IPS-18c (cell line): Measurements from ENCODE around the gene DNASE1L1.

Source experiments
- H3K4me3 ChIP-seq: 2 replicates; pipeline ENCODE4 v1.7.0; 2013; ENCODE audit warnings: low read depth, mild to moderate bottlenecking, low read length, moderate library complexity; ENCODE audit not compliant: insufficient read depth
- H3K9me3 ChIP-seq: one replicate; pipeline ENCODE4 v1.6.1; 2013; ENCODE audit warnings: mild to moderate bottlenecking, low read length, moderate library complexity; ENCODE audit not compliant: control insufficient read depth, insufficient read depth

The DNASE1L1 gene

DNA sequence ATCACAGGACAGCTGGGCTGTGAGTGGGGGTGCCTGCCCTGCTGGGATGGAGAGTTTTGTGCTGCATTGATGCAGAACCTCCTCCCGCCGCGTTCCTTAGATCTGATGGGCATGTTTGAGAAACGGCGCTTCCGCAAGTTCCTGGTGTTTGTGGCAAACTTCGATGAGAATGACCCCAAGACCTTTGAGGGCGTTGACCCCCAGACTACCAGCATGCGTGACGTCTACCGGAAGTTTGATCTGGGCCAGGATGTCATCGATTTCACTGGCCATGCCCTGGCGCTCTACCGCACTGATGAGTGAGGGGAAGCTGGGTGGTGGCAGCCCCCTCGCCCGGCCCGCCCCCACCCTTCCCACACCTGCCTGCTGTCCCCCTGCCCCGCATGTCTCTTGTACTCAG lies 30.8 kb upstream of the DNASE1L1 start:
- peaks cover 8% of the 10 kb centered on the region for H3K9me3 ChIP-seq
- H3K4me3 ChIP-seq: no peak overlapping the region

DNA sequence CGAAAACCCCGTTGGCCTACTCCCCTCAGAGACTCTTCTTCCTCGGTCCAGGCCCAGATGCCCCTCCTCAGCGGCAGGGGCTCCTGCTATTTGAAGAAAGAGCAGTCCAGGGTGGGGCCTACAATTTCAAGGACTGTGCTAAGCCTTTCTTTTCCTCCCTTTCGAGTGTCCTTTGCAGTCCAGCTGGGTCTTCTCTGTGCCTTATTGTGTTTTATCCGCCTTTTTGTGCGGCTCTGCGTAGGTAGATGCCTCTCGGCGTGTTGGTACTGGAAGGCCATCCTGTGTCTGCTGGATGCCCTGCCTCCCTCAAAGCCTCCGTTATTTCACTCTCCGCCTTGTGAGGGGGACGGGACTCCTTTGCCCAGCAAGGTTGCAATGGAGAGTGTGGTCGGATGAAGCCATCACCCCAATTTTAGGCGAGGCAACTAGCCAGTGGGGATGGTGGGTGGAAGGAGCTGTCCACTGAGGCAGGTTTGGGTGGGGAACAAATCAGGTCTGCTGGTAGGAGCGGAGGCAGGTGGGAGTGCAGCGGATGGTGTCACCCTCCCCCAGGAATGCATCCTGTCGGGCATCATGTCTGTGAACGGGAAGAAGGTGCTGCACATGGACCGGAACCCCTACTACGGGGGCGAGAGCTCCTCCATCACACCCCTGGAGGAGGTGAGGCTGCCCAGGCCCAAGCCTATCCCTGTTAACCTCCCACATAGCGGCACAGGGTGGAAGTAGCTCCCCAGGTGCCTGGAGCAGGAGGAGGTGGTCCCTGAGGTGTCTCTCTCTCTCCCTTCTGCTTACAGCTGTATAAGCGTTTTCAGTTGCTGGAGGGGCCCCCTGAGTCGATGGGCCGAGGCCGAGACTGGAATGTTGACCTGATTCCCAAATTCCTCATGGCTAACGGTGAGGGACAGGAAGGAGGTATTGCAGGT lies 29.2 kb upstream of the DNASE1L1 start:
- peak overlapping the region; percentile 64 for H3K4me3 ChIP-seq
- H3K9me3 ChIP-seq: peaks cover 13% of the 10 kb centered on the region

DNA sequence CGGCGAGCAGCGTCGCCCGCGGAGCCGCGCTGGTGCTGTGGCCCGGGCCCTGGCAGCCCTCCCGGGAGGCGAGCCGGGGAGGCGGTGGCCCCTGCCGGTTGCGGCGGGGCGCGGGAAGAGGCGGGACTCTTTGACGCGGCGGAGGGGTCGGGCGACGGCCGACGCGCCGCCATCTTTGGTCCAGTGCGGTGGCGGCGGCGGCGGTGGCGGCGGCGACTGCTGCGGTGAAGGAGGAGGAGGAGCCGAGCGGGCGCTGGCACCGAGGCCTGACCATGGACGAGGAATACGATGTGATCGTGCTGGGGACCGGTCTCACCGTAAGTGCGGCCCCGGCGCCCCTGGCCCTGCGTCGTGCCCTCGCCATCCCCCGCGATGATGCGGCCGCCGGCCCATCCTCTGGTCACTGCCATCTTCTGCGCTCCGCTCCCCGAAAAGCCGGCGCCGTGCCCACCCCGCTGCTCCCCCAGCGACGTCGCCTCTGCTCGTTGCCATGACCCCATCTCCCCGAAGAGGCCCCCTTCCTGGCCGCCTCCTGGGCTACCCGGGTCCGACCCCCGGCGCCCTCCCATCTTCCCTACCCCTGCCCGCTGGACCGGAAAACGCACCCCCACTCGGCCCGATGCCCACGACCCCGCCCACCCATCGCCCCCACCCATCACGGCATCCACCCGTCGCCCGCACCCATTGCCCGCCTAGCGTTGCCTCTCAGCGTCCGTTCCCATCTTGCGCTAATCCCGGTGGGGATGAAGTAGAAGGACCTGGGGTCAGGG lies 28.1 kb upstream of the DNASE1L1 start, which contains the start of gene GDI1:
TSS of gene GDI1 (plus strand) at position 172 of the 770 bp plus-strand sequence. CDS start at position 273, 101 bp downstream.
- Histone ChIP-seq H3K4me3 (peak within 1 kb of the TSS; percentile 64), H3K9me3 (peaks cover 15% of the 10 kb centered on the region)

DNA sequence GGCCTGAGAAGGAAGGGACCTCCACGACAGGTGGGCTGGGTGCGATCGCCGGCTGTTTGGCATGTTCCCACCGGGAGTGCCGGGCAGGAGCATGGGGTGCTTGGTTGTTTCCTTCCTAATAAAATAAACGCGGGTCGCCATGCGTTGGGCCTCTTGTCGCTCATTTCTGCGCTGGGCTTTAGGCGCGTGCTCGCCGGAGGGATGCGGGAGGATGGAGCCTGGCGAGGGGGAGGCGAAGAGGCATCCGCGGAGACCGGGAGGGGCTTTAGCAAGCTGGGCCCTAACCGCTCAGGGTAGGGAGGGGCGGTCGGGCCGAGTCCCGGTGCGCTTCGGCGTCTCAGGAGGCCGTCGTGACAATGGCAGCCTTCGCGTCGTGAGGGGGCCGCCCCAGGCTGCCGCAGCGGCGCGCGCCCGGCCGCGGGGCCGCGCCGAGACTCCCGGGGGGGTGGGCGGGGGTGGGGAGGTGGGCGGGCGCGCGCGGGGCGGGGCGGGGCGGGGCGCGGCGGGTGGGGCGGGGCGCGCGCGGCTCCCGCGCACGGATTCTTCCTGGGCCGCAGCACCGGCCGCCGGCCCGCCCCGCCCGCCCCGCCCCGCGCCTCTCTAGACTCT lies 27.4 kb upstream of the DNASE1L1 start:
- H3K4me3 ChIP-seq: peak overlapping the region; percentile 64; the same call in 1 of the 2 replicates

DNA sequence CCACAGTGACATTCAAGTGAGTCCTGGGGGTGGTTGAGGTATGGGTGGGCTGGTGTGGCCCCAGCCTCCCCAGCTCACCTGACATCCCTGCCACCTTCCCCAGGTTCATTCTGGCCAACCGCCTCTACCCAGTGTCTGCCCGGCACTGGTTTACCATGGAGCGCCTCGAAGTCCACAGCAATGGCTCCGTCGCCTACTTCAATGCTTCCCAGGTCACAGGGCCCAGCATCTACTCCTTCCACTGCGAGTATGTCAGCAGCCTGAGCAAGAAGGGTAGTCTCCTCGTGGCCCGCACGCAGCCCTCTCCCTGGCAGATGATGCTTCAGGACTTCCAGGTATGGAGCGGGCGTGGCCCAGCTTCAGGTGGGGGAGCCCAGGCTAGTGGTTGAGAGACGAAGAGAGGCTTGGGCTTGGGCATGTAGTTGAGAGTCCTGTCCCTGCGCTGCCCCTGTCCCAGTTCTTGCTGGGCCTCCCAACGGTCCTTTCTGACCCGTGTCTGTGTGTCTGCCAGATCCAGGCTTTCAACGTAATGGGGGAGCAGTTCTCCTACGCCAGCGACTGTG lies 26.2 kb upstream of the DNASE1L1 start:
- H3K4me3 ChIP-seq: no peak overlapping the region
- peaks cover 13% of the 10 kb centered on the region for H3K9me3 ChIP-seq

More for the DNA sequence above, 27.4 kb upstream of the DNASE1L1 start:
- peaks cover 13% of the 10 kb centered on the region for H3K9me3 ChIP-seq

DNA sequence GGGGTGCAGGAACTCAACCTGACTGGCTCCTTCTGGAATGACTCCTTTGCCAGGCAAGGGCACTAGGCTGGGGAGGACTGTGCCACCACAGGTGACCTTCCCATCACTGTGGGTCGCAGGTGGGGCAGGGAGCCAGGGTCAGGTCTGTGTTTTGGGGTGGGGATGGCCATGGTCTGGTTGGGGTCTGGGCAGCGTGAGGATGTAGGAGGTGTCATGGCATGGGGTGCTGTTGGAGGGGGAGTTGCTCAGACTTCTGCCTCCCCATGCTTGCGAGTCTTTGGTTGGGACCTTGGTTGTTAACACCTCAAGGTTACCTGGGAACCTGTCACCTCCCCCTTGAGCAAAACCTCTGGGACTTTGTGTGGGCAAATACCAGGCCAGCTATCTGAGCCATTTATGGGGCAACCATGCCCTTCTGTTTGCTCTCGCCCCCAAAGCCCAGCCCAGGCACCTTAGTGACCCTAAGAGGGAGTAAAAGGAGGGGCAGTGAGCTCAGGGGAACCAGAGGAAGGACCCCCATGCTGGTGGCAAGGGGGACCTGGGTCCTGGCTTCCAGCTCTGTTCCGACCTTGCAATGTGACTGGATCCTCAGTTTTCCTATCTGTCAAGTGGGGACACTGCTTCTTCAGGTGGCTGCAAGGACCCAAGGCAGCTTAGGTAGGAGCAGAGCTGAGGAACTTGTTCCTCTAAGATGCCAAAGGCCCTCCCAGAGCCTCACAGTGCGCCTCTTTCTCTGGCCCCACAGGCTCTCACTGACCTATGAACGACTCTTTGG lies 25.5 kb upstream of the DNASE1L1 start:
- no peak overlapping the region for H3K4me3 ChIP-seq
- peaks cover 13% of the 10 kb centered on the region for H3K9me3 ChIP-seq

DNA sequence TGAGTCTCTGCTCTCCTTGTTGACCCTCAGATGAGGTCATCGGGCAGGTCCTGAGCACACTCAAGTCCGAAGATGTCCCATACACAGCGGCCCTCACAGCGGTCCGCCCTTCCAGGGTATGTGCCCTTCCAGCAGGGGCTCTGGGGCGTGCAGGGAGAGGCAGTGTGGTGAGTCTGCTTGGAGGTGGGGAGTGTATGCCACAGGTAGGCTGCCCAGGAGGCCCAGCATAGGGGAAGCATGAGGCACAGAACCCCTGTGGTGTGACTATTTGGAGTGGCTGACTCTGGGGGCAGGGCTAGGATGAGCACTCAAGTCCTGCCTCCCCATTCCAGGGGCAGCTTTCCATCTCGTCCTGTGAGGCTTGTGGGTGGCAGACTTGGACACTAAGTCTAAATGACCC lies 24.6 kb upstream of the DNASE1L1 start:
- H3K9me3 ChIP-seq: peaks cover 13% of the 10 kb centered on the region
- no peak overlapping the region for H3K4me3 ChIP-seq

DNA sequence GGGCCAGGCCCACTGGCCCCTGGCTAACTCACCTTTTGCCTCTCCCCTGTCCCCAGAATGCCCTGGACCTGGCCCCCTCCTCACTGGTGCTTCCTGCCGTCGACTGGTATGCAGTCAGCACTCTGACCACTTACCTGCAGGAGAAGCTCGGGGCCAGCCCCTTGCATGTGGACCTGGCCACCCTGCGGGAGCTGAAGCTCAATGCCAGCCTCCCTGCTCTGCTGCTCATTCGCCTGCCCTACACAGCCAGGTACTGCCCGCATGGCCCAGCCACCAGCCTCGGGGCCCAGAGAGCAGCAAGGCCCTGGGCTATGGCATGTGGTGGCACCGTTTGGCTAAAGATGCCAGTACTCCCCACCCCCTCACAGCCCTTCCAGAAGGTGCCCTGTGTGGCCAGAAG lies 23.2 kb upstream of the DNASE1L1 start:
- peaks cover 11% of the 10 kb centered on the region for H3K9me3 ChIP-seq
- no peak overlapping the region for H3K4me3 ChIP-seq

DNA sequence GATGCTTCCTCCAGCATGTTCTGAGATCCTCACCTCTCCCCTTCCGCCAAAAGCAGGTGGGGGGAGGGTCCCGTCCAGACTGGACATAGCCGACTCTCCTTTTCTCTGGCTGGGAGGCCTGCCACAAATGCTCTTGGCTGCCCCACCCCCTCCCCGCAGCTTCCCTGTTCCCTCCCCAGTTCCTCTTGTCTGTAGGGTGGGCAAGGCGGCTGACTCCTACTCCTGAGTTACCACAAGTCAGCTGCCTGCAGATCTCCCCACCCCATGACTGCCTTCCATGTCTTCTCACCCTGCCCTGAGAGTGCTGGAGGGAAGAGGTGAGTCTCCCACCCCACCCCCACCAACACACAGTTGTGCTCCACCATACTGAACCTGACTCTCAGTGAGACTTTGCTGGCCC lies 22.3 kb upstream of the DNASE1L1 start:
- Histone ChIP-seq H3K4me3 (no peak overlapping the region), H3K9me3 (peaks cover 11% of the 10 kb centered on the region)

DNA sequence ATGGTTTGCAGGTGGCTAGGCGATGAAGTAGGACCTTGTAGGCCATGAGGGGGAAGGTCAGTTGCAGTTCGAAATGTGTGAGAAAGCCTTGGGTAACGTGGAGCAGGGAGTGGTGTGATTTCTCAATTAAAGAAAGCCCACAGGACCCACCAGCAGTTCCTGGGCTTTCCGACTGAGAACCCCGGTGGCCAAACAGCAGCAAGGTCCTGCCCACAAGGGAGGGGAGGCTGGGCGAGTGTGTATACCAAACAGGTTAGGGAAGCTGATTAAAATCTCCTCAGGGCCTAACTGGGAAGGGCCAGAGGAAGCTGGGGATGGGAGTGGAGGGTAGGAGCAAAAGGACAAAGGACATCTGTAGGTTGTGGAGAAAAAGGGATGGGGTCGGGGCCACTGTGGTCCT lies 21.9 kb upstream of the DNASE1L1 start:
- Histone ChIP-seq H3K4me3 (no peak overlapping the region), H3K9me3 (peaks cover 11% of the 10 kb centered on the region)

DNA sequence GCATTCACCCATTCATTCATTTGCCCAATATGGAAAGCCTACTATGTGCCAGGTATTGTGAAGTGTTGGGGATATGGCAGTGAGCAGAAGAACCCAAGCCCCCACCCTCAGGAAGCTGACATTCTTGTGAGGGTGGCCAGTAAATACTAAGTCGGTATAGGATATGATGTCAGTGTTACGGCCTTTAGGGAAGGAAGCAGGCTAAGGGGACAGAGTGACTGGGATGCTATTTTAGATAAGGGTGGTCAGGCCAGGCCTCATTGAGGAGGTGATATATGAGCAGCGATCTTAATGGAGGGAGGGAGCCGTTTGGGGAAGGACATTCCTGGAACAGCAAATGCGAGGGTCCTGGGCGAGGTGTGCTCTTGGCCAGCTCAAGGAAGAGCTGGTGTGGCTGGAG lies 21.4 kb upstream of the DNASE1L1 start:
- Histone ChIP-seq H3K4me3 (no peak overlapping the region), H3K9me3 (peaks cover 11% of the 10 kb centered on the region)

DNA sequence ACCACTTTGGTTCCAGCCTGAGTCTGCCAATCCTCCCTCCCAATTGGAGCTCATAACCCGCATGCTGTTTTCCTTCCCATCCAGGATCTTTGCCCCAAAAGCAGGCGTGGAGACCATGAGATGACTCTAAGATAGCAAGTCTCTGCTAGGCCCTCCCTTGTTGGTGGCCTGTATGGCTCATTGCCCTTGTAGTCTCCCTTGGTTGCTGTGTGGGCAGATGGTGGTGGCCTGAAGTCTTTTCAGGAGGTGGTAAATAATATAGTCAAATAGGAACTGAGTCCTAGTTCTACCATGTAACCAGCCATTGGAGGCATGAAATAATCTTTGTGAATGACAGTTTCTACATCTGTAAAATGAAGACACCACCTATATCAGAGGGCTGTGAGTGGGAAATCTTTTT lies 20.7 kb upstream of the DNASE1L1 start:
- peaks cover 11% of the 10 kb centered on the region for H3K9me3 ChIP-seq
- H3K4me3 ChIP-seq: no peak overlapping the region

DNA sequence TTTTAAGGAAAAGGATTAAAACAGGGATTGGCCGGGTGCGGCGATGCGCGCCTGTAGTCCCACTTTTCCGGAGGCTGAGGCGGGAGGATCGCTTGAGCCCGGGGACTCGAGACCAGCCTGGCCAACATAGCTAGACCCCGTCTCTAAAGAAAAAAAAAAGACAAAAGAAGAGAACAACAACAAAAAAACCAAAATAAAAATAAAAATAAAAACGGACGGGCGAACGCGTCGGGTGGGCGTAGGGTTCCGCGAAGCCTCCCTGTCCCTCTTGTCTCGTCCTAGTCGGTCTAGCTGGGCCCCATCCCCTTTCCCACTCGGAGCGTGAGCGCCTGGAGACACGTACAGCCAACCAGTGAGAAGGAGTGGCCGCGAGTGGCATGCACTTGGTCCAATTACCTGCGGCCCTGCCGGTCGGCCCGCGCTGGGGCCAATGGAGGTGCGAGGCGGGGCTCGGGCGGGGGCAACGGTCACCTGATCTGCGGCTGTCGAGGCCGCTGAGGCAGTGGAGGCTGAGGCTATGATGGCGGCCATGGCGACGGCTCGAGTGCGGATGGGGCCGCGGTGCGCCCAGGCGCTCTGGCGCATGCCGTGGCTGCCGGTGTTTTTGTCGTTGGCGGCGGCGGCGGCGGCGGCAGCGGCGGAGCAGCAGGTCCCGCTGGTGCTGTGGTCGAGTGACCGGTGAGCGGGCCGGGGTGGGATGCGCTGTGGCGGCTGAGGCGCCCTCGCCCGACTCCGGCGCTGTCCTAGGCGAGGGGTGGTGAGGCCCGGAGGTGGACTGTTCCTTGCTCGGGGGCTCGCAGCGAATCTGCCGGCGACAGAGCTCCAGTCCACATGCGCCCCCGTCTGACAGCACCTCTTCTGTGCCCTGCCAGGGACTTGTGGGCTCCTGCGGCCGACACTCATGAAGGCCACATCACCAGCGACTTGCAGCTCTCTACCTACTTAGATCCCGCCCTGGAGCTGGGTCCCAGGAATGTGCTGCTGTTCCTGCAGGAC lies 19.4 kb upstream of the DNASE1L1 start, which contains the start of gene ATP6AP1:
TSS of gene ATP6AP1 (plus strand) at position 502 of the 996 bp plus-strand sequence. CDS start at position 518, 16 bp downstream.
- Histone ChIP-seq H3K4me3 (peak within 1 kb of the TSS; percentile 65), H3K9me3 (peaks cover 6% of the 10 kb centered on the region)

DNA sequence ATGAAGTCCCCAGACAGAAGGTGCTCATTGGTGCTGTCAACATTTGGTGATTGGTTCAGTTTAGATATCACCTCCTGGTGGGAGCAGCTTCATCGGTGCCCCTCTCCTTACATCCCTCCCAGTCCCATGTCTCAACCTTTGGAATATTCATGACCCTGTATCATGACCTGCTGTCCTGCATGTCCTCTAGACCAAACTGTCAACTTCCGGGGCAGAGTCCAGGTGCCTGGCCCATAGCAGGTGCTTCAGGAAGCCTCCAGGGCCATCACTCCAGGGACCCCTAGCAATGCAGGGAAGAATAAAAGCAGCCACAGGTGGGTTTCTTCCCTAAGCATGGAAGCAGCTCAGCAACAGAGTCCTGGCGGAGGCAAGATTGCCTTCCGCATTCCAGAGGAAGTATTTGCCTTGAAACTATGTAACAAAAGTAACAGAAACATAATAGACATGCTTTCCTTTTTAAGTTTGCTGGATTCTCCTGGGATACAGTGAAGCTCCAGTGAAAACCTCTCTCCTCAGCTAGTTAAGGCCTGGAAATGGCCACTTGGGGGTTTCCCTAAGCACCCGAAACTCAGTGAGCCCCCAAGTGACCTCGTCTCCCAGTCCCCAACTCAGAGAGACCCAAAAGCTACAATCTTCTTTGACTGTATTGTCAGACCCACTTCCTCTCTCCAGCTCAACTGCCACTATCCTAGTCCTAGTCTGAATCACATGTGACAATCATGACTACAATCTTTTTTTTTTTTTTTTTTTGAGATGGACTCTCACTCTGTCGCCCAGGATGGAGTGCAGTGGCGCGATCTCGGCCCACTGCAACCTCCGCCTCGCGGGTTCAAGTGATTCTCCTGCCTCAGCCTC lies 18.1 kb upstream of the DNASE1L1 start:
- Histone ChIP-seq H3K4me3 (no peak overlapping the region; the same call in 1 of the 2 replicates), H3K9me3 (peaks cover 4% of the 10 kb centered on the region)

DNA sequence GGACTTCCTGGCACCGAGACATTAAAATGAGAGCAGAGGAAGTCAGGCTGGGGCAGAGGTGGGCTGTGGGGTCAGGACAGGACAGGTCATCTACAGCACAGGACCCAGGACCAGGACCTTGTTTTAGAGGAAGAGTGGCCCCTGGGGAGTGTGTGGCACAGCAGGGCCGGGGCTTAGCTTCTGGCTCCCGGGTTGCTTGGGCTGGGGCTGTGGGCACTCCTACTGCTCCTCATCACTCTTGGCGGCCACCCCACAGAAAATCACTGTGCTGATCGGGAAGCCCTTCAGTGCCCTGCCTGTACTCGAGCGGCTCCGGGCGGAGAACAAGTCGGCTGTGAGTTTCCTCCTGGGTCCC lies 11.3 kb upstream of the DNASE1L1 start:
- Histone ChIP-seq H3K9me3 (peaks cover 16% of the 10 kb centered on the region), H3K4me3 (no peak overlapping the region)
